ENCODE measurements around the gene GSTO2.
A peak's percentile ranks its signal among the peaks of the same experiment; 100 is the strongest.

GSTO2 gene

GRCh38 chr10:104254493-104255310 is 14.3 kb upstream of the GSTO2 start, which contains the start of gene GSTO1 (continued):
- no peak for TF ChIP-seq ZBTB21 (tag by site-specific recombination; IDR thresholded peaks at IDR 0.05)
- TF ChIP-seq CTCF (tag by site-specific recombination; IDR thresholded peaks at IDR 0.05), result peak; percentile 77
- no peak for TF ChIP-seq ZNF530 (tag by site-specific recombination; IDR thresholded peaks at IDR 0.05; ENCODE audit: low read depth)
- TF ChIP-seq ZNF19 (tag by site-specific recombination; IDR thresholded peaks at IDR 0.05; ENCODE audit: low read depth), result no peak
- TF ChIP-seq ZNF404 (tag by site-specific recombination; IDR thresholded peaks at IDR 0.05), result no peak
- TF ChIP-seq ZNF560 (tag by site-specific recombination; IDR thresholded peaks at IDR 0.05; ENCODE audit: borderline replicate concordance), result no peak
- no peak for TF ChIP-seq REST (tag by site-specific recombination; IDR thresholded peaks at IDR 0.05)
- no peak for TF ChIP-seq ZNF830 (tag by site-specific recombination; IDR thresholded peaks at IDR 0.05; ENCODE audit: low read depth)
- peak; percentile 14; the same call in 1 of the 2 replicates for TF ChIP-seq OSR2 (tag by site-specific recombination; IDR thresholded peaks at IDR 0.05)
- TF ChIP-seq ZNF121 (tag by site-specific recombination; IDR thresholded peaks at IDR 0.05), result peak; percentile 12; the same call in 1 of the 2 replicates
- no peak for TF ChIP-seq PRDM1 (tag by site-specific recombination; IDR thresholded peaks at IDR 0.05)
- TF ChIP-seq GLI4 (tag by site-specific recombination; IDR thresholded peaks at IDR 0.05), result no peak
- peak; percentile 82; the same call in 1 of the 2 replicates for TF ChIP-seq KLF17 (tag by site-specific recombination; IDR thresholded peaks at IDR 0.05)
- no peak for TF ChIP-seq HOXA7 (CRISPR knock-in tag; IDR thresholded peaks at IDR 0.05; ENCODE audit: borderline replicate concordance)
- TF ChIP-seq ZNF169 (tag by site-specific recombination; IDR thresholded peaks at IDR 0.05), result no peak
- TF ChIP-seq ZNF580 (tag by site-specific recombination; IDR thresholded peaks at IDR 0.05), result no peak
- no peak for TF ChIP-seq ZNF558 (tag by site-specific recombination; IDR thresholded peaks at IDR 0.05)
- no peak for TF ChIP-seq TSHZ1 (tag by site-specific recombination; IDR thresholded peaks at IDR 0.05; ENCODE audit: borderline replicate concordance)
- TF ChIP-seq ZNF138 (tag by site-specific recombination; IDR thresholded peaks at IDR 0.05; ENCODE audit: borderline replicate concordance), result no peak
- TF ChIP-seq SP3 (tag by site-specific recombination; IDR thresholded peaks at IDR 0.05), result peak; percentile 83
- TF ChIP-seq OVOL3 (tag by site-specific recombination; IDR thresholded peaks at IDR 0.05), result no peak
- no peak; the same call in 1 of the 2 replicates for TF ChIP-seq ELK4 (IDR thresholded peaks at IDR 0.05; ENCODE audit: borderline replicate concordance, low read depth, low read length)
- no peak for TF ChIP-seq AEBP2 (tag by site-specific recombination; IDR thresholded peaks at IDR 0.05; ENCODE audit: borderline replicate concordance)
- TF ChIP-seq ZBTB1 (tag by site-specific recombination; IDR thresholded peaks at IDR 0.05), result no peak
- TF ChIP-seq PBX3 (CRISPR knock-in tag; IDR thresholded peaks at IDR 0.05), result no peak
